ENCODE measurements around the gene MANEAL.

Gene MANEAL

GRCh38 chr1:37849480-37849879 is 55.8 kb downstream of the MANEAL start:
- H3K4me3 ChIP-seq (ENCODE audit: control insufficient read depth, low read depth, low read length) = no peak overlapping the region
- TF ChIP-seq CTCF (IDR thresholded peaks at IDR 0.05; ENCODE audit: control insufficient read depth, insufficient read depth, low read depth, low read length, missing control alignments) = no peak
- DNase-seq (ENCODE audit: low read depth) = no peak

GRCh38 chr1:37850352-37850955 is 56.8 kb downstream of the MANEAL start:
- no peak for TF ChIP-seq CTCF (IDR thresholded peaks at IDR 0.05; ENCODE audit: control insufficient read depth, insufficient read depth, low read depth, low read length, missing control alignments)
- H3K4me3 ChIP-seq (ENCODE audit: control insufficient read depth, low read depth, low read length) = no peak overlapping the region
- no peak for DNase-seq (ENCODE audit: low read depth)

All from AG09309 (cell line).